ENCODE data around the gene FSIP1. TPM values are rescaled to one million over a fixed set of nuclear protein-coding genes. Genes with fewer than 3 reads are reported as not detected.

The FSIP1 gene
- total and polyA plus RNA-seq, 7 donors = 0.04 to 2.4 (median 0.63) TPM; not detected in 1

DNA sequence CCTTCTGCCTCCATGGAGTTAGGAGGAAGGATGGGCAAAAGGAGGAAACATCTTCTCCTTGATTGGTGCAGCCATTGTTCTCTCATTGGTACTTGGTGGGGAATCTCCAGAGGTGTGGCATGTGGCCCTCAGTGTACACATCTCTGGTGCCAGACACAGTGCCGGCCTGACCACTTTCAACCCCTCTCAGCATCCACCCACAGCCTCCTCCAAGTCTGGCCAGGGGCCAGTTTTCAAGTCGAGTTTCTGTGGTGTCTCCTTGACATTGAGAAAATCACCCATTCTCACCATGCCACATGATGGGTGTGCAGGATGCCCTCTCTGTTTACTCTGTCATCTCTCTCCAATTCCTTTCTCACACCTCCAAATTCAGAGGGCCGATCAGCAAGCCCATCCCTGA is 12.8 kb upstream of the FSIP1 start:
- no peak for ATAC-seq
- no peak overlapping the region for H3K27ac ChIP-seq
- no peaks in the 10 kb centered on the region for H3K9me3 ChIP-seq
- no peaks in the 10 kb centered on the region for H3K4me1 ChIP-seq
- no peak overlapping the region for H3K4me3 ChIP-seq
- H3K27me3 ChIP-seq (ENCODE audit: insufficient read depth in 3 of 3, low read length in 2 of 3) = peaks cover 0 to 16% (median 2%) of the 10 kb centered on the region in 3 donors
- DNase-seq = no peak
- 51 to 57% (median 51%) methylated on average over 3 of the region's 3 CpGs for WGBS, 3 donors
- TF ChIP-seq, protein P1, sequence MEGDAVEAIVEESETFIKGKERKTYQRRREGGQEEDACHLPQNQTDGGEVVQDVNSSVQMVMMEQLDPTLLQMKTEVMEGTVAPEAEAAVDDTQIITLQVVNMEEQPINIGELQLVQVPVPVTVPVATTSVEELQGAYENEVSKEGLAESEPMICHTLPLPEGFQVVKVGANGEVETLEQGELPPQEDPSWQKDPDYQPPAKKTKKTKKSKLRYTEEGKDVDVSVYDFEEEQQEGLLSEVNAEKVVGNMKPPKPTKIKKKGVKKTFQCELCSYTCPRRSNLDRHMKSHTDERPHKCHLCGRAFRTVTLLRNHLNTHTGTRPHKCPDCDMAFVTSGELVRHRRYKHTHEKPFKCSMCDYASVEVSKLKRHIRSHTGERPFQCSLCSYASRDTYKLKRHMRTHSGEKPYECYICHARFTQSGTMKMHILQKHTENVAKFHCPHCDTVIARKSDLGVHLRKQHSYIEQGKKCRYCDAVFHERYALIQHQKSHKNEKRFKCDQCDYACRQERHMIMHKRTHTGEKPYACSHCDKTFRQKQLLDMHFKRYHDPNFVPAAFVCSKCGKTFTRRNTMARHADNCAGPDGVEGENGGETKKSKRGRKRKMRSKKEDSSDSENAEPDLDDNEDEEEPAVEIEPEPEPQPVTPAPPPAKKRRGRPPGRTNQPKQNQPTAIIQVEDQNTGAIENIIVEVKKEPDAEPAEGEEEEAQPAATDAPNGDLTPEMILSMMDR (IDR thresholded peaks at IDR 0.05) = no peak
- intact Hi-C loops (cut with DNase I) = no loop called here
- no peaks in the 10 kb centered on the region for H3K36me3 ChIP-seq (ENCODE audit: insufficient read depth in 1 of 2, low read depth in 1 of 2)

DNA sequence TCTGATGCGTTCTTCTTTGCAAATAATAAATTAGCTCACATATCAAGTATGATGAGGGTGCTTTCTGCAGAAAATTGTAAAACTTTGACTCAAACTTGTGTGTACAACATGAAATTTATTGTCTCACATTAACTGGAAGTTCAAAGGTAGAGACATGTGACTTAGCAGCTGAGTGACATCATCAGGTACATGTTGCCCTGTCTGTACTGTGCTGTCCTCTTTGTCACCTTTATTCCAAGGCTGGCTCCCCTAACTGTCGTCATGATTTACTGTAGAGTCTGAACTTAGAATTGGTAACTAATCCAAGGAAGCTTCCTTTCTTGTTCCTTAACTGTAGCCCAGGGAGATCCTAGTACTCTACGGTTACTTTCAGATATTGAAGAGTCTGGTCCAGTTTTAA is 12.3 kb upstream of the FSIP1 start:
- H3K27ac ChIP-seq = no peak overlapping the region
- no peaks in the 10 kb centered on the region for H3K9me3 ChIP-seq
- intact Hi-C loops (cut with DNase I) = no loop called here
- ATAC-seq = no peak
- no peak for DNase-seq
- peaks cover 0 to 16% (median 2%) of the 10 kb centered on the region in 3 donors for H3K27me3 ChIP-seq (ENCODE audit: insufficient read depth in 3 of 3, low read length in 2 of 3)
- H3K4me1 ChIP-seq = no peaks in the 10 kb centered on the region
- H3K4me3 ChIP-seq = no peak overlapping the region
- WGBS, 3 donors = 75 to 85% (median 82%) methylated on average over 3 of the region's 3 CpGs
- TF ChIP-seq, protein P1 (IDR thresholded peaks at IDR 0.05) = no peak
- H3K36me3 ChIP-seq (ENCODE audit: insufficient read depth in 1 of 2, low read depth in 1 of 2) = no peaks in the 10 kb centered on the region

DNA sequence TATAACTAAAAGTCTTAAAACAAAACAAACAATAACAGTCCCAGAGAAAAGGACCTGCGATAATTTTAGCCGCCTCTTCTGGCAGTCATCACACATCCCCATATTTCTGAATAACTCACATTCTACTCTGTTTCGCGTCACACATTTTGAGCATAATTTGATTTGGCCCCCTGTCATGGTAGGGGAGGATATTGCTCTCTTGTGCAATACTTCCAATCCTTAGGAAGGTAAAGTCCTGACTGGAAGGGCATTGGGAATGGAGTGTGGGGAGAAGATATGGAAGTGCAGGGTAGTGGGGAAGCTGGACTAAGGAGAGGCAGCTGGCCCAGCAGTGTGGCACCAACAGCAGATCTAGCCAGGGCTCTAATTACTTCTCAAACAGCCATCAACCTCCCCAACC is 11.3 kb upstream of the FSIP1 start:
- Histone ChIP-seq H3K27ac (no peak overlapping the region), H3K36me3 (ENCODE audit: insufficient read depth in 1 of 2, low read depth in 1 of 2) (no peaks in the 10 kb centered on the region), H3K27me3 (ENCODE audit: insufficient read depth in 3 of 3, low read length in 2 of 3) (peaks cover 0 to 16% (median 2%) of the 10 kb centered on the region in 3 donors), H3K4me1 (no peaks in the 10 kb centered on the region), H3K4me3 (no peak overlapping the region), H3K9me3 (no peaks in the 10 kb centered on the region)
- TF ChIP-seq, protein P1 (IDR thresholded peaks at IDR 0.05) = no peak
- no peak for ATAC-seq
- no peak for DNase-seq
- intact Hi-C loops (cut with DNase I) = no loop called here
- WGBS, 3 donors = 47 to 55% (median 53%) methylated on average over 4 of the region's 4 CpGs

GRCh38 chr15:39792844-39793335 is 10.2 kb upstream of the FSIP1 start:
- DNase-seq (no peak), ATAC-seq (no peak)
- intact Hi-C loops (cut with DNase I) = no loop called here
- WGBS, 3 donors = 27 to 46% (median 33%) methylated on average over 4 of the region's 4 CpGs
- Histone ChIP-seq H3K36me3 (ENCODE audit: insufficient read depth in 1 of 2, low read depth in 1 of 2) (no peaks in the 10 kb centered on the region), H3K27ac (peak overlapping the region; percentile 21), H3K9me3 (no peaks in the 10 kb centered on the region), H3K27me3 (ENCODE audit: insufficient read depth in 3 of 3, low read length in 2 of 3) (peaks cover 0 to 16% (median 2%) of the 10 kb centered on the region in 3 donors), H3K4me1 (no peaks in the 10 kb centered on the region), H3K4me3 (no peak overlapping the region)
- TF ChIP-seq, protein P1 (IDR thresholded peaks at IDR 0.05) = no peak

Data from psoas muscle (tissue), 8 donors.